Measurements from ENCODE around the gene GIMAP1. TPM values are rescaled to one million over a fixed set of nuclear protein-coding genes. Genes with fewer than 3 reads are reported as not detected.

GIMAP1 gene
- not detected in 2 replicates for total RNA-seq (ENCODE audit: low replicate concordance)

DNA sequence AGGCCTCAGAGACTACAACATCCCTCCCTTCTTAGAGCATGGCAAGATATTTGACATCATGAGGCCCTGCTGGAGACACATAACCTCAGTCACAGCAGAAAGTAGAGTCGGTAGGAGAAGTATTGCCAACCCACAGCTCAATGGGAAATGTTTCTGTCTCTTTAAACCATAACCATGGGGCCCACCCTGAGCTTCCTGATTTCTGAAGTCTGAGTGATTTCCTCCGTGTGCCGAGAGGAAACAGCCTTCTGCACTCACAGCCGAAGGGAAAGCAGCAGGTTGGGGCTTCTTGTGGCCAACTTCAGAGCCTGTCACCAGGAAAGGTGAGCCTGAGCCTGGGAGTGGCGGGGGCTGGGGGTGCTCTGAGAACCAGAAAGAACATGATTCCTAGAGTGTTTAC, at the start of gene GIMAP1:
TSS of gene GIMAP1 (plus strand) at position 246 of the 400 bp plus-strand sequence. CDS start 2,435 bp downstream, outside the sequence.

GRCh38 chr7:150685219-150686029, 31.0 kb upstream of the GIMAP1 start, which contains the start of gene GIMAP2:
GIMAP2 (plus strand) TSS chr7:150685706; CDS start chr7:150687060, 1,354 bp downstream.

GRCh38 chr7:150737265-150738055, 21.0 kb downstream of the GIMAP1 start, which contains the start of gene GIMAP5:
GIMAP5 (plus strand) TSS chr7:150737418; CDS start chr7:150740885, 3,467 bp downstream.

Other genes with a start within 250 kb of the GIMAP1 start
- gene GIMAP7, start 201.7 kb upstream of the GIMAP1 start, total RNA-seq (ENCODE audit: low replicate concordance): 0.12 TPM in 1 of 2 replicates, not detected in the other
- gene GIMAP4, start 149.2 kb upstream of the GIMAP1 start, total RNA-seq (ENCODE audit: low replicate concordance): 0.35 TPM in 1 of 2 replicates, not detected in the other
- gene GIMAP6, start 84.2 kb upstream of the GIMAP1 start, total RNA-seq (ENCODE audit: low replicate concordance): 0.35 TPM in 1 of 2 replicates, not detected in the other
- gene GIMAP2, start 30.9 kb upstream of the GIMAP1 start, total RNA-seq (ENCODE audit: low replicate concordance): 0.60 and 4.7 TPM in 2 replicates
- gene GIMAP5, start 20.8 kb downstream of the GIMAP1 start, total RNA-seq (ENCODE audit: low replicate concordance): 0.08 and 0.12 TPM in 2 replicates
- 4.8 TPM in 1 of 2 replicates, not detected in the other for gene TMEM176B, start 83.8 kb downstream of the GIMAP1 start, total RNA-seq (ENCODE audit: low replicate concordance)
- gene TMEM176A, start 84.2 kb downstream of the GIMAP1 start, total RNA-seq (ENCODE audit: low replicate concordance): under 0.01 TPM in 1 of 2 replicates, not detected in the other
- not detected in 2 replicates for gene AOC1, start 135.9 kb downstream of the GIMAP1 start, total RNA-seq (ENCODE audit: low replicate concordance)